Stimulated activated CD8-positive, alpha-beta memory T cell treated with anti-CD3 and anti-CD28 coated beads, Interleukin-7, amount 100 ng/mL, for 48 hours (primary cell): Measurements from ENCODE around the gene TLR10.
"Not testable (repeated sequence)": the region's sequence is repeated elsewhere in the genome, so short reads cannot be mapped to it uniquely, and the experiment has no call there.

Experiments used
- DNase-seq, 2 donors: peaks; one replicate each; pipeline ENCODE4 v3.0.0-alpha.2; 2020; ENCODE audit warnings: low read depth in 1 of 2; ENCODE audit errors: extremely low read depth in 1 of 2

TLR10 gene

GRCh38 chr4:38768968-38769394 is 13.8 kb downstream of the TLR10 start:
- DNase-seq = no peak

DNA sequence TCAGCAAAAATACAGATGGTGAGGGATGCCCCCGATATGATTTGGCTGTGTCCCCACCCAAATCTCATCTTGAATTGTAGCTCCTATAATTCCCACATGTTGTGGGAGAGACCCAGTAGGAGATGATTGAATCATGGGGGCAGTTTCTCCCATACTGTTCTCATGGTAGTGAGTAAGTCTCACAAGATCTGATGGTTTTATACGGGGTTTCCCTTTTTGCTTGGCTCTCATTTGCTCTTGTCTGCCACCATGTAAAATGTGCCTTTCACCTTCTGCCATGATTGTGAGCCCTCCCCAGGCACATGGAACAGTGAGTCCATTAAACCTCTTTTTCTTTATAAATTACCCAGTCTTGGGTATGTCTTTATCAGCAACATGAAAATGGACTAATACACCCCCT is 15.8 kb downstream of the TLR10 start:
- DNase-seq = not testable (repeated sequence)

DNA sequence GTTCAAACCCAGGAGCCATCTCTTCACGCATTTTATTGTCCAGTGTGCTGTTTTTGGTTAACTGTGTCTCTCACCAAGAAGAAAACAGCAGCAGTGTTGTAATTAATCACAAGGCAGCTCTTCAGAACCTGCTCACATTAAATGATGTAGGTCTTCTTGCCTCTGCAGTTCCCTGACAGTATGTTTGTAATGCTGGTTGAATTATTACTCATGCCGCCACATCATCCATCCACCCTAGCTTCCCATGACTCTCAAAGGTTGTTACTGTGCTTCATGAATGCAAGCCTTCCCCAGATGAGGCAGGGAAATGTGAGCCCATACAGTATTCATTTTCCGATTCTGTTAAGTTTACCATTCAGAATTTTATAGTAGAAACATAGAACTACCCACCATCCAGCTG is 17.4 kb downstream of the TLR10 start:
- no peak for DNase-seq

DNA sequence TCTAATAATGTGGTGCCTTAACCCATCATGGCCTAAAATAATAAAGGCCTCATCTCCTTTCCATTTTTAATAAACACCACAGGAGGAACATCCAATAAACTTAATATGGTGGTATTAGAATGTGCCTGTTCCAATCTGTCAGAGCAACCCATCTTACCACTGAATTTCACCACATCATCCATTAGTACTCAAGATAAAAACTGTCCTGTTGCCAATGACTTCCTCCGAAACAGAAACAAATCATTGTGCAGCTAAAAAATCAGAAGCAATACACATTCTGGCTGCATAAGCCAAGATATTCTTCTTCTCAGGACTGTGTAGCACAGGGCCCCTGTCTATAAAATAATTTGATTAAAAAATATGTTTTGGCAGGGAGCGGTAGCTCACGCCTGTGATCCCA is 18.5 kb downstream of the TLR10 start:
- DNase-seq = no peak

DNA sequence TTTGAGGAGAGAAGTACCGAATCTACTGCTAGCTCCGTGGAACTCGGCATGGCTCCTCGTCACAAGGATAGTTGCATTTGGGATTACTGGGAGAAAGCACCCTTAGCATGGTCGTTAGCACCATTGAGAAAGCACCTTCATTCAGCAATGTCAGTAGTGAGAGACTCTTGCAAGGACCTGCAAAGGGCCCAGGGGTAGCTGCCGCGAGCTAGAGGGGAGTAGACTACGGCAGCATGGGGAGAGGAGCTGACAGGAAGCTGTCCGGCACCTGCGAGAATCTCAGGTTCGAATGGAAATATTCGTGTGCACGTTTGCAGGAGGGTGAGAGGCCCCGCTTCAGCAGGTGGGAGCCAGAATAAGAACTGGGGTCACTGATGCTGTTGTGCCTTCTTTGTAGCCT is 20.2 kb downstream of the TLR10 start:
- DNase-seq = no peak

DNA sequence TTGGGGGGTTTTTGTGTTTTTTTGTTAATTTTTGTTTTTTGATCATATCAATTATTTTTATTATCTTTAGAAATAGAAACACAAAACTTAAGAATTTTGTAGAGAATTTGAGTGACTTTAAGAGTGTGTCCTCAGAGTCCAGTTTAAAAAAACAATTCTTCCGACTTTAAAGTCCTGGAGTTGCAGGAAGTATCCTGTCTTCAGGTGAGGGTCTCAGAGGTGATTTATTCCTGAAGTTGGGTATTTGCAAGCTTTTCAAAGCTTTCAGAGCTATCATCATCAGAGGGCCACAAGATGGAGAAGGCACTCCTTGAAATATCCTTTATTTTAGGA is 23.0 kb downstream of the TLR10 start:
- DNase-seq = no peak

GRCh38 chr4:38759113-38759789 is 23.5 kb downstream of the TLR10 start:
- peak in 1 of 2 donors; percentile 38 for DNase-seq

DNA sequence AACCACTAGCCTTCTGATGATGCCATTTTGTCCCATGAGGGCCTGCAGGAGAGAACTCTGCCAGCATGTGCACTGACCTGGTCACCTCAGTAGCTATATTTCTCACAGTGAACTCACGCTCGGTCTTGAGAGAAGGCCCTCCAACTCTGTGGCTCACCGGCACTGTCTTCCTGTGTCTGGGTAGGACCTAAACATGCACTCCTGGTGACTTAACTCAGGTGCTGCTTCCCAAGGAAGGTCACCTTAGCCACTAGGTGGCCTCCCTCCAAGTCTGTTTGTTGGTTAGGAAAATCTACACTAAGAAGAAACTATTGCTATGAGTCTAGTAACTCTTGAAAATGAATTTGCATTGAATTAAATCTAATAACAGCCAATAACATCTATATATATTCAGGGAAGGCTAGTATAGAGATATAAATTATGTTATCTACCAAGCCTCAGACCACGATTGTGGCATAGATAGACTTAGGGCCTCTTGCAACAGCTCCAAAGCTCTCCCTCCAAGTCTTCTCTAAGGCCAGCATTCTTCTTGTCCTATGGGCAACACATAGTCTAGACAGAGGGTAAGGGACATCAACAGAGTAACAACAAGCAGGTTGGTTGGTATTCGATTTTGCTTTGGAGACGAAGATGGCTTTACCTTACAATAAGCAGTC is 24.7 kb downstream of the TLR10 start:
- DNase-seq = no peak

GRCh38 chr4:38752941-38753806 is 29.6 kb downstream of the TLR10 start:
- no peak for DNase-seq

GRCh38 chr4:38752372-38752940 is 30.3 kb downstream of the TLR10 start:
- DNase-seq = no peak

- no peak for DNase-seq
These were observed 31.3 kb downstream of the TLR10 start for GRCh38 chr4:38751341-38752010.

GRCh38 chr4:38749336-38749735 is 33.5 kb downstream of the TLR10 start:
- DNase-seq = no peak

DNA sequence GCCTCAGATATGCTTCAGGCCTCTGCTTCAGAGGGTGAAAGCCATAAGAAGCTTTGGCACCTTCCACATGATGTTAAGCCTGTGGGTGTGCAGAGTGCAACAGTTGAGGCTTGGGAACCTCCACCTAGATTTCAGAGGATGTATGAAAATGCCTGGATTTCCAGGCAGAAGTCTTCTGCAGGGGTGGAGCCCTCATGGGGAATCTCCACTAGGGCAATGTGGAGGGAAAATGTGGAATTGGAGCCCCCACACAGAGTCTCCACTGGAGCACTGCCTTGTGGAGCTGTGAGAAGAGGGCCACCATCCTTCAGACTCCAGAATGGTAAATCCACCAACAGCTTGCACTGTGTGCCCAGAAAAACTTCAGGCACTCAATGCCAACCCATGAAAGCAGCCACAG is 35.2 kb downstream of the TLR10 start:
- no peak for DNase-seq

- DNase-seq = no peak
These were observed 36.9 kb downstream of the TLR10 start for GRCh38 chr4:38745881-38746280.

DNA sequence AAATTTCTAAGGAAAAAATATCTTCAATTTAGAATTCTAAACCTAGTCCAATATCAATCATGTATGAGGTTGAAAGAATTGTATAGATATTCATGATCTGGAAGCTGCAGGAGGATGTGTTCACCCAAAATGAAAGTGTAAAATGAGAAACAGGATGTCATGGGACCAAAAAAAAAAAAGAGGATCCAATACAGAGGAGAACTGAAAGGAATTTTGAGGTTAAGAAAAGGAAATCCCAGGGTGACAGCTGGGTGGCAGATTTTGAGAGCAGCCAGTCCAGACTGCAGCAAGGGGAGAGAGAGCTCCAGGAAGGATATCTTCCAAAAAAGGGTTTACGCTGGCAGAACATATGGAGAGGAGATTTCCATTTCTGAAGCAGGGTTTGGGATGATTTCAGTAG is 38.9 kb downstream of the TLR10 start:
- DNase-seq = no peak

GRCh38 chr4:38740303-38740702 is 42.5 kb downstream of the TLR10 start:
- no peak for DNase-seq

DNA sequence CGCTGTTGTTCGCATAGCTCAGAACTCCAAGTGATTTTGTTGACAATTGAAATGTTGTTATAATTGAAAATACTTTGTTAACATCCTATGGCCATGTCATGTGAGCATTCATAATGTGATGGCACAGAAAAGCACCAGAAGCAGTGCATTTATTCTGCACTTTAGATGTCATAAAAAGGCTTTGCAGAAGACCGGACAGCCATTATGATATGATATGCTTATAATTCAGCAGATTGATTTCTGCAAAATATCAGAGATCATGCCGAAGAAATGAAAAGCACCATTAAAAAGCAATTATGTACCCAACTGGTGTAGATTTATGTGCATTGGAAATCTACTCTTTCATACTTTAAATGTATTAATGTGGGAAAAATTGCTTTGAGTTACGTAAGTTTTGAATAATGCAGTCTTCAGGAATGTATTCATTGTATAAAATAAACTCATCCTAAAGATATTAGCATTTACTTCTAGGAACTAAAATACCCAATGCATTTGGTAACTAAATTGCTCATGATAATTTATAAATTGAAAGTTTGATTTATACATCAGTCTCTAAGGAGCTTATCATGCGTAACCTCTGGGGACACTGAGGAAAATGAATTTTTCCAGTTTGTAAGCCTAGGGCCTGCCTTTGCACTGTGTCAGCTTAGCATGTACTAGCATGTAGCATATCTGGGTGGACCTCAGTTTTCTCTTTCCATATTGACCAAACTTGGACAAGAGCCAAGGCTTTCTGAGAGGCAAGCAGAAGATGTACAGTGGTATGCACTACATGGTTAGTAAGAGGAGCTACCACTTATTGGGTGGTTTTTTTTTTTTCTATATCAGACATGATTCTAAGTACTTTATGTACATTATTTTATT is 43.6 kb downstream of the TLR10 start:
- DNase-seq = no peak

DNA sequence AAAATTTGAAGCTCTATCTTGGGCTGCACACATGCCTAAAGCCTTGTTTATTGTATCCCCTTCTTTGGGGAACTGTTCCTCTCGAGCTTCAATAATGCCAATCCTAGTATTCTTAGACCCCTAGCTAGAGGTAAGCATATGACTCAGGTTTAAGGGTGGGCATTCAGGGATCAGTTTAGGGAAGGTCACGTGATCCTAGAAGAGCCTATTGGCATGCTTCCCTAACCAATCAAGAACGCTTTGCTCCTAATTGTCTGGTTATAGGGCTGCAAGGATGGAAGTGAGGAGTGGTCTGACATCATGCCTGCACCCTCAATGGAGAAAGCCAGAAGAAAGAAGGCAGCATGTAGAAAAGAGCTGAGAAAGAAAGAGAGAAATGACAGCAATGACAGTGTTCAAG is 46.9 kb downstream of the TLR10 start:
- DNase-seq = no peak

DNA sequence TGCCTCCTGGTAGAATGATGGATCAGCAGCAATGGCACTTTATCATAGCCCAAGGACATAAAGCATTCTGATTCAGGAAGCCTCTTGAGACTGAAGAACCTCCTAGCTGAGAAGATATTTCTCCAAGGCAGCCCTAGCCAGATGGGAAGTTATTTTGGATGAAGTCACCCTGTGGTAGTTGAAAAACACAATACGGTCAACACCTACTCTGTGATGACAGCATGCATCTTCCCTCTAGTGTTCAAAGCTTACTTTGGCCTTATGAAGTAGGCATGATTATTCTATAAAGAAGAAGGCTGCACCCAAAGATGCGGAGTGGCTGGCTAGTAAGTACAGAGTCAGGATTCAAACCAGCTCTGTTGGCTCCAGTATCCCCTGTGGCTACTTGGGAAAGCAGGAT is 47.9 kb downstream of the TLR10 start:
- DNase-seq = no peak

DNA sequence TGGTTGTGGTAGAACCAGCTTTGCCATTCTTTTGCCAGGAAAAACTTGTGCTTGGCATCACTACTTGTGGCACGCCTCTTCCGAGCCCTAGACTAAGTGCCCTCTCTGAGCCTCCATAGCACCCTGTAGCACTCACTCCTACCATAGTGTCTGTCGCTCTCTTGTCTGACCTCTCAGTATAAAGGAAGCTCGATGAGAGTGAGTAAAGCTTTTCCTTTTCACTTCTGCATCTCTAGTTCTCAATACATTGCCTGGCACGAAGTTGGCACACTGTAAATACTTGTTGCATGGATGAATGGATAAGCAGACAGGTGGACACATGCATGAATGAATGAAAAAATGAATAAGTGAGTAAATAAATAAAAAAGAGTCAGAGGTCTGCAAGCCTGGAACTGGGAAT is 48.3 kb downstream of the TLR10 start:
- DNase-seq = no peak
